Mesenchymal stem cell (in vitro differentiated cells and primary cell): ENCODE measurements around the gene FAM89B.

ENCODE experiments used
- DNase-seq: peaks from one replicate; pipeline ENCODE4 v3.0.0-alpha.2; 2013
- H2AFZ ChIP-seq: one replicate; pipeline ENCODE4 v1.6.1; 2013; ENCODE audit warnings: low read depth, mild to moderate bottlenecking, control low read depth, inconsistent platforms, low read length, moderate library complexity
- H2AK5ac ChIP-seq: 2 replicates; pipeline ENCODE4 v1.6.1; 2013; ENCODE audit warnings: low read length, moderate library complexity, mild to moderate bottlenecking, inconsistent platforms; ENCODE audit not compliant: severe bottlenecking
- H2BK120ac ChIP-seq: one replicate; pipeline ENCODE4 v1.6.1; 2013; ENCODE audit warnings: low read depth, mild to moderate bottlenecking, inconsistent platforms, low read length, moderate library complexity
- H2BK12ac ChIP-seq, 2 experiments: one replicate each; pipeline ENCODE4 v1.6.1; 2013; ENCODE audit warnings: inconsistent platforms in 2 of 2, low read length in 2 of 2, mild to moderate bottlenecking in 2 of 2, moderate library complexity in 2 of 2, control low read depth in 1 of 2
- H2BK15ac ChIP-seq: one replicate; pipeline ENCODE4 v1.6.1; 2013; ENCODE audit warnings: mild to moderate bottlenecking, low read depth, inconsistent platforms; ENCODE audit not compliant: poor library complexity, severe bottlenecking
- H2BK5ac ChIP-seq: 2 replicates; pipeline ENCODE4 v1.6.1; 2013; ENCODE audit warnings: low read depth, mild to moderate bottlenecking, low read length, control low read depth, inconsistent platforms; ENCODE audit not compliant: poor library complexity, severe bottlenecking
- H3K14ac ChIP-seq, 2 experiments: one replicate each; pipeline ENCODE4 v1.6.1; 2013; ENCODE audit warnings: inconsistent platforms in 2 of 2, low read length in 2 of 2, control low read depth in 1 of 2, mild to moderate bottlenecking in 1 of 2, moderate library complexity in 1 of 2
- H3K18ac ChIP-seq, 2 experiments: one replicate each; pipeline ENCODE4 v1.6.1; 2013; ENCODE audit warnings: inconsistent platforms in 2 of 2, low read length in 2 of 2, control low read depth in 1 of 2, low read depth in 1 of 2, mild to moderate bottlenecking in 1 of 2
- H3K23ac ChIP-seq, 2 experiments: one replicate each; pipeline ENCODE4 v1.6.1; 2013; ENCODE audit warnings: inconsistent platforms in 2 of 2, low read length in 2 of 2, mild to moderate bottlenecking in 2 of 2, moderate library complexity in 2 of 2, control low read depth in 1 of 2
- H3K27ac ChIP-seq: 2 replicates; pipeline ENCODE4 v1.5.1; 2013; ENCODE audit warnings: mild to moderate bottlenecking, moderate library complexity, low read length, control low read depth, inconsistent platforms; ENCODE audit not compliant: poor library complexity, severe bottlenecking
- H3K27me3 ChIP-seq, 2 experiments: 2 replicates each; pipeline versions ENCODE4 v1.6.1 to v1.7.0; 2013; ENCODE audit warnings: low read length in 2 of 2, mild to moderate bottlenecking in 2 of 2, moderate library complexity in 2 of 2, control low read depth in 1 of 2, inconsistent platforms in 1 of 2; ENCODE audit not compliant: control insufficient read depth in 1 of 2, insufficient read depth in 1 of 2
- H3K36me3 ChIP-seq, 2 experiments: 2 replicates each; pipeline versions ENCODE4 v1.6.1 to v1.7.0; 2013; ENCODE audit warnings: low read length in 2 of 2, control low read depth in 1 of 2, inconsistent platforms in 1 of 2, low read depth in 1 of 2, mild to moderate bottlenecking in 1 of 2; ENCODE audit not compliant: insufficient read depth in 2 of 2, control insufficient read depth in 1 of 2
- H3K4ac ChIP-seq, 2 experiments: one replicate each; pipeline ENCODE4 v1.6.1; 2013; ENCODE audit warnings: inconsistent platforms in 2 of 2, low read length in 2 of 2, mild to moderate bottlenecking in 2 of 2, moderate library complexity in 2 of 2, control low read depth in 1 of 2, low read depth in 1 of 2
- H3K4me1 ChIP-seq: 2 replicates; pipeline ENCODE4 v1.6.1; 2013; ENCODE audit warnings: low read depth, low read length, control low read depth; ENCODE audit not compliant: control insufficient read depth, insufficient read depth
- H3K4me2 ChIP-seq: 2 replicates; pipeline ENCODE4 v1.6.1; 2013; ENCODE audit warnings: low read length, mild to moderate bottlenecking, inconsistent platforms; ENCODE audit not compliant: poor library complexity, severe bottlenecking
- H3K4me3 ChIP-seq, 2 experiments: 2 replicates each; pipeline versions ENCODE4 v1.5.1 to v1.7.0; 2013; ENCODE audit warnings: low read length in 2 of 2, mild to moderate bottlenecking in 2 of 2, control low read depth in 1 of 2, low read depth in 1 of 2; ENCODE audit not compliant: insufficient read depth in 1 of 2
- H3K79me1 ChIP-seq: replicated peaks from 2 replicates; pipeline ENCODE4 v1.6.1; 2013; ENCODE audit warnings: mild to moderate bottlenecking, control low read depth, low read length, inconsistent platforms; ENCODE audit not compliant: poor library complexity, severe bottlenecking
- H3K9ac ChIP-seq: 2 replicates; pipeline ENCODE4 v1.7.0; 2013; ENCODE audit warnings: mild to moderate bottlenecking, low read length, moderate library complexity
- H3K9me3 ChIP-seq: 2 replicates; pipeline ENCODE4 v1.7.0; 2013; ENCODE audit warnings: mild to moderate bottlenecking, low read length; ENCODE audit not compliant: control insufficient read depth
- H4K8ac ChIP-seq: one replicate; pipeline ENCODE4 v1.6.1; 2013; ENCODE audit warnings: inconsistent platforms, mild to moderate bottlenecking, low read length, moderate library complexity
- H4K91ac ChIP-seq: one replicate; pipeline ENCODE4 v1.6.1; 2013; ENCODE audit warnings: mild to moderate bottlenecking, low read length, inconsistent platforms
- WGBS: methylation state at CpG from one replicate; pipeline ENCODE4 v1.1.7; 2013; ENCODE audit warnings: mixed read lengths; 5-methylcytosine and 5-hydroxymethylcytosine counted together

FAM89B gene

GRCh38 chr11:65532388-65533064 lies 39.8 kb upstream of the FAM89B start:
- Histone ChIP-seq H3K4me2 (no peak overlapping the region), H2BK15ac (no peak overlapping the region), H4K91ac (peak overlapping the region; percentile 1), H3K4me3 (peak overlapping the region in 1 of 2 experiments; percentile 12), H2BK120ac (no peak overlapping the region), H3K14ac (no peak overlapping the region), H3K4ac (no peak overlapping the region), H2BK12ac (no peak overlapping the region), H3K36me3 (peaks cover 88 to 93% of the 10 kb centered on the region in 2 experiments), H3K23ac (no peak overlapping the region), H2AFZ (no peak overlapping the region), H3K79me1 (peaks cover 36% of the 10 kb centered on the region), H2AK5ac (no peak overlapping the region), H3K27ac (no peak overlapping the region), H4K8ac (no peak overlapping the region), H3K9ac (no peak overlapping the region), H3K27me3 (no peaks in the 10 kb centered on the region), H3K9me3 (no peaks in the 10 kb centered on the region), H3K18ac (no peak overlapping the region), H2BK5ac (no peak overlapping the region), H3K4me1 (peaks cover 14% of the 10 kb centered on the region)
- WGBS: 93% methylated on average over 12 of the region's 15 CpGs
- DNase-seq: no peak

- Histone ChIP-seq H3K4me3 (no peak overlapping the region), H3K4me1 (peaks cover 24% of the 10 kb centered on the region)
- WGBS: 96% methylated on average over 9 of the region's 9 CpGs
These were observed 37.2 kb upstream of the FAM89B start for GRCh38 chr11:65535102-65535501.

DNA sequence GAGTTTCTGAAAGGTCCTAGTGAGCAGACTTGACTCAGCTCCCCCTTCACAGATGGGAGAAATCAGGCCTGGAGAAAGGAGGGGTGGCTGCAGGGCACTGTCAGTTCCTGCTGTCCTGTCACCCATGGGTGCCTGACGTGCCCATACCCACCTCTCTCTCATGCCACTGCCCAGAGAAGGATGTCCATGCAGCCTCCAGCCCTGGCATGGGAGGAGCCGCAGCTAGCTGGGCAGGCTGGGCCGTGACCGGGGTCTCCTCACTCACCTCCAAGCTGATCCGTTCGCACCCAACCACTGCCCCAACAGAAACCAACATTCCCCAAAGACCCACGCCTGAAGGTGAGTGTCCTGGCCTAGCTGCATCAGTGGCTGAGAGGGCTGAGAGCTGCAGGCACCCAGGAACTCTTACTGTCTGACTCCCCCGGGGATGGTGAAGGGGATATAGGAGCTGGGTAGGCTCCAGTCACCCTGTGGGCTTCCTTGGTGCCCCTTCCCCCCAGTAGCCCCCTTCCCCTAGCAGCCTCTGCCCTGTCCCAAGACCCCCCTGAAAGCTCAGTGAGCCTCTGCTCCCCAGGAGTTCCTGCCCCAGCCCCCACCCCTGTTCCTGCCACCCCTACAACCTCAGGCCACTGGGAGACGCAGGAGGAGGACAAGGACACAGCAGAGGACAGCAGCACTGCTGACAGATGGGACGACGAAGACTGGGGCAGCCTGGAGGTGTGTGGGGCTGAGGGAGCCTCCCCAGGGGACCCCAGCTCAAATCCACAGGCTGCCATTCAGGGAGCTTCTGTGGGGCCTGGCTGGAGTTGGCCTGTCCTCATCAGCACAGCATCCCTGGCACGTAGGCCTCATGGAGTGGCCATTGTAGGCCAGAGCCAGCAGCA lies 35.7 kb upstream of the FAM89B start:
- H3K9ac ChIP-seq: no peak overlapping the region
- H2AK5ac ChIP-seq: no peak overlapping the region
- 95% methylated on average over 8 of the region's 12 CpGs for WGBS
- no peak overlapping the region for H3K14ac ChIP-seq
- H3K79me1 ChIP-seq: peaks cover 14% of the 10 kb centered on the region
- no peak overlapping the region for H3K4me2 ChIP-seq
- no peak overlapping the region for H4K8ac ChIP-seq
- no peak overlapping the region for H2AFZ ChIP-seq
- H3K4me1 ChIP-seq: peaks cover 35% of the 10 kb centered on the region
- H2BK12ac ChIP-seq: no peak overlapping the region
- H3K27ac ChIP-seq: no peak overlapping the region
- no peak overlapping the region for H2BK15ac ChIP-seq
- H4K91ac ChIP-seq: no peak overlapping the region
- H3K36me3 ChIP-seq: peaks cover 63 to 84% of the 10 kb centered on the region in 2 experiments
- H2BK120ac ChIP-seq: no peak overlapping the region
- no peak for DNase-seq
- no peak overlapping the region for H3K23ac ChIP-seq
- H3K27me3 ChIP-seq: no peaks in the 10 kb centered on the region
- H3K4me3 ChIP-seq: no peak overlapping the region
- no peaks in the 10 kb centered on the region for H3K9me3 ChIP-seq
- H3K4ac ChIP-seq: no peak overlapping the region
- no peak overlapping the region for H2BK5ac ChIP-seq
- no peak overlapping the region for H3K18ac ChIP-seq

More at GRCh38 chr11:65535102-65535501, 37.2 kb upstream of the FAM89B start:
- H3K9ac ChIP-seq: peak overlapping the region; percentile 11
- no peak overlapping the region for H3K14ac ChIP-seq
- H3K36me3 ChIP-seq: peaks cover 76 to 94% of the 10 kb centered on the region in 2 experiments
- H3K4me2 ChIP-seq: no peak overlapping the region
- H2BK5ac ChIP-seq: no peak overlapping the region
- no peak overlapping the region for H2BK12ac ChIP-seq
- H3K4ac ChIP-seq: no peak overlapping the region
- no peak overlapping the region for H3K23ac ChIP-seq
- no peak overlapping the region for H2AFZ ChIP-seq
- no peak overlapping the region for H3K27ac ChIP-seq
- no peak overlapping the region for H3K18ac ChIP-seq
- no peak overlapping the region for H2AK5ac ChIP-seq
- H4K8ac ChIP-seq: no peak overlapping the region
- H4K91ac ChIP-seq: no peak overlapping the region
- no peak overlapping the region for H2BK15ac ChIP-seq
- no peak for DNase-seq
- no peaks in the 10 kb centered on the region for H3K27me3 ChIP-seq
- H3K79me1 ChIP-seq: peaks cover 27% of the 10 kb centered on the region
- no peak overlapping the region for H2BK120ac ChIP-seq
- H3K9me3 ChIP-seq: no peaks in the 10 kb centered on the region

DNA sequence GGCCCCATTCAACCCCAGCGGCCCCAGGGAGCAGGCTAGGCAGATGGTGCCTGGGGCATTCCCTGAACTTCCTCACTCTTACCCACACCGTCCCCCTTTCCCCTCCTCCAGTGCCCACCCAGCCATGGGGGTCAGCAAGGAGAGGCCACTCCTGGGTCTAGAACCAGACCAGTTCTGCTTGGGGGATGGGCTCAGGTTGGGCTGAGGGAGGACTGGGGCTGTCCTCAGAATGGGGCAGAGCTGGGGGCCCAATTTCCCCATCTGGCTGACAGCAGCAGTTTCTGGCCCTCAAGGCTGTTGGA lies 35.1 kb upstream of the FAM89B start:
- Histone ChIP-seq H2AK5ac (no peak overlapping the region), H3K9me3 (no peaks in the 10 kb centered on the region), H2AFZ (no peak overlapping the region), H3K14ac (no peak overlapping the region), H3K9ac (no peak overlapping the region), H2BK120ac (no peak overlapping the region), H3K79me1 (peaks cover 11% of the 10 kb centered on the region), H3K23ac (no peak overlapping the region), H2BK12ac (no peak overlapping the region), H2BK5ac (no peak overlapping the region), H4K8ac (no peak overlapping the region), H4K91ac (no peak overlapping the region), H3K4ac (no peak overlapping the region), H3K27ac (no peak overlapping the region), H3K4me3 (no peak overlapping the region), H2BK15ac (no peak overlapping the region), H3K27me3 (no peaks in the 10 kb centered on the region), H3K18ac (no peak overlapping the region), H3K4me2 (no peak overlapping the region), H3K4me1 (peaks cover 35% of the 10 kb centered on the region), H3K36me3 (peaks cover 64 to 80% of the 10 kb centered on the region in 2 experiments)
- no peak for DNase-seq
- 83% methylated on average over 1 of the region's 2 CpGs for WGBS
